AG04450 (cell line): ENCODE measurements around the gene SUPT4H1. TPM values are rescaled to one million over a fixed set of nuclear protein-coding genes. Genes with fewer than 3 reads are reported as not detected.
"Not testable (repeated sequence)": the region's sequence is repeated elsewhere in the genome, so short reads cannot be mapped to it uniquely, and the experiment has no call there.

Source experiments
- CTCF ChIA-PET: fragments of 300-600, 350-600 bp; formaldehyde crosslinking; extraction: SDS; loops from one replicate; lab custom pipeline; 2022; ENCODE audit warnings: antibody characterized with exemption, inconsistent platforms; lab: Charles Lee
- POLR2A ChIA-PET: fragments of 350-600 bp; formaldehyde crosslinking; extraction: SDS; loops from one replicate; lab custom pipeline; 2021; ENCODE audit warnings: antibody characterized with exemption, inconsistent platforms; lab: Yijun Ruan, JAX
- DNase-seq: peaks from one replicate; pipeline ENCODE4 v3.0.0-alpha.2; 2011; ENCODE audit warnings: low read depth, low spot score
- H3K27ac ChIP-seq: one replicate; pipeline ENCODE4 v1.5.1; 2012; ENCODE audit warnings: low read depth, low read length, control low read depth
- H3K27me3 ChIP-seq: one replicate; pipeline ENCODE4 v1.6.0; 2012; ENCODE audit warnings: low read length; ENCODE audit not compliant: control insufficient read depth, insufficient read depth
- H3K4me3 ChIP-seq: 2 replicates; pipeline ENCODE4 v1.5.1; 2011; ENCODE audit warnings: mild to moderate bottlenecking, low read depth, low read length, control low read depth
- H3K9me3 ChIP-seq: 2 replicates; pipeline ENCODE4 v1.5.1; 2012; ENCODE audit warnings: low read length; ENCODE audit not compliant: control insufficient read depth, insufficient read depth
- polyA plus RNA-seq: library from polyadenylated mRNA; depleted of rRNA; stranded (reverse); fragments of >200 nt; gene quantifications from 2 replicates; pipeline ENCODE4 v1.2.3, GENCODE V29; 2011
- TF ChIP-seq, protein P1 (sequence below): IDR thresholded peaks from 2 replicates; pipeline ENCODE4 v1.5.1; 2011; ENCODE audit warnings: low read depth, low read length, control low read depth, inconsistent platforms

SUPT4H1 gene
- polyA plus RNA-seq, 1 experiment = 191 TPM

DNA sequence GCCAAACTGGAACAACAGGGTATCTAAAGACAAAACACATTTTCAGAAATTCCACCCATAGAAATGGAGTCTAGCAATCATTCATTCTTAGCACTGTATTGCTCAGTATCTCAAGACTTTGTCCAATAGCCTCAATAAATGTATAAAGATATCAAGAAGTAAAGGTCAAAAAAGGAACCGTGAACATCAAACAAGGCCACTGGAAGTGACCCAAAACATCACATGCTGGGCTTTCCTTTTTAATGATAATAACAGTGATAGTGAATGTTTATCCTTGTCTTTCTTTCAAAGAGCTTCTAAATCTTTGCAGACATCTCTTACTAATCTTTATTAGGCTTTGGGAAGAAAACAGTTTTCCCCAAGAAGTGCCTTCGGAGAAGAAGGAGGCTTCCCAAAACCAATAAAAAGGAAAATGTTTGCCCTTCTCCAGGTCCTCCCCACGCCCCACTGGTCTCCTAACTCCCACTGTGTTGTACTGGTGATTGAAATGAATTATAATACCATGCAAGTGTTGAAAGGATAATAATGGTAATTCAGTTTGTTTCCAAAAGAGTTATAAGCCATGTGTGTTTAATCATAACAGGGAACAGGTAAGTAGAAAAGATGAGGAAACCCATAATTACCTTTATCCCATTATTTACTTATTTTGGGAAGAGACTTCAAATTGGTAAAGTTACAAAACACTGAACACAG, 46.7 kb upstream of the SUPT4H1 start:
- ChIA-PET CTCF (interaction anchor here (1.7 kb wide), 1 partner anchor 19 kb away, joined by 7 read pairs; the partner anchor contains the start of gene RNF43), POLR2A (no interaction called here)
- H3K27me3 ChIP-seq = no peaks in the 10 kb centered on the region
- TF ChIP-seq, protein P1, sequence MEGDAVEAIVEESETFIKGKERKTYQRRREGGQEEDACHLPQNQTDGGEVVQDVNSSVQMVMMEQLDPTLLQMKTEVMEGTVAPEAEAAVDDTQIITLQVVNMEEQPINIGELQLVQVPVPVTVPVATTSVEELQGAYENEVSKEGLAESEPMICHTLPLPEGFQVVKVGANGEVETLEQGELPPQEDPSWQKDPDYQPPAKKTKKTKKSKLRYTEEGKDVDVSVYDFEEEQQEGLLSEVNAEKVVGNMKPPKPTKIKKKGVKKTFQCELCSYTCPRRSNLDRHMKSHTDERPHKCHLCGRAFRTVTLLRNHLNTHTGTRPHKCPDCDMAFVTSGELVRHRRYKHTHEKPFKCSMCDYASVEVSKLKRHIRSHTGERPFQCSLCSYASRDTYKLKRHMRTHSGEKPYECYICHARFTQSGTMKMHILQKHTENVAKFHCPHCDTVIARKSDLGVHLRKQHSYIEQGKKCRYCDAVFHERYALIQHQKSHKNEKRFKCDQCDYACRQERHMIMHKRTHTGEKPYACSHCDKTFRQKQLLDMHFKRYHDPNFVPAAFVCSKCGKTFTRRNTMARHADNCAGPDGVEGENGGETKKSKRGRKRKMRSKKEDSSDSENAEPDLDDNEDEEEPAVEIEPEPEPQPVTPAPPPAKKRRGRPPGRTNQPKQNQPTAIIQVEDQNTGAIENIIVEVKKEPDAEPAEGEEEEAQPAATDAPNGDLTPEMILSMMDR = no peak
- DNase-seq = no peak
- no peak overlapping the region for H3K27ac ChIP-seq
- no peak overlapping the region for H3K4me3 ChIP-seq
- H3K9me3 ChIP-seq = no peaks in the 10 kb centered on the region

DNA sequence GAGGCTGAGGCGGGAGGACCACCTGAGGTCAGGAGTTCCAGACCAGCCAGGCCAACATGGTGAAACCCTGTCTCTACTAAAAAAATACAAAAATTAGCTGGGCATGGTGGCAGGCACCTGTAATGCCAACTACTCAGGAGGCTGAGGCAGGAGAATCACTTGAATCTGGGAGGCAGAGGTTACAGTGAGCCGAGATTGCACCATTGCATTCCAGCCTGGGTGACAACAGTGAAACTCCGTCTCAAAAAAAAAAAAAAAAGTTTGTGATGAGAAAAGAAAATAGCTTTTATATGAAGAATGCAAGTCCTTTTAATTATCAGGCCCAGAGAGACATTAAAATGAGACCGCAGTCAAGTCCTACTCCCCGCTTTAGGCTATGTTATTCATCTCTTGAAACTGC, 45.4 kb upstream of the SUPT4H1 start:
- H3K27me3 ChIP-seq, H3K4me3 ChIP-seq, DNase-seq, POLR2A ChIA-PET, H3K27ac ChIP-seq, H3K9me3 ChIP-seq: not testable (repeated sequence)
- CTCF ChIA-PET = interaction anchor here (1.7 to 2.7 kb wide), 2 partner anchors 20 to 80 kb away, joined by 7 to 11 read pairs; partner anchors contain the start of gene RNF43

DNA sequence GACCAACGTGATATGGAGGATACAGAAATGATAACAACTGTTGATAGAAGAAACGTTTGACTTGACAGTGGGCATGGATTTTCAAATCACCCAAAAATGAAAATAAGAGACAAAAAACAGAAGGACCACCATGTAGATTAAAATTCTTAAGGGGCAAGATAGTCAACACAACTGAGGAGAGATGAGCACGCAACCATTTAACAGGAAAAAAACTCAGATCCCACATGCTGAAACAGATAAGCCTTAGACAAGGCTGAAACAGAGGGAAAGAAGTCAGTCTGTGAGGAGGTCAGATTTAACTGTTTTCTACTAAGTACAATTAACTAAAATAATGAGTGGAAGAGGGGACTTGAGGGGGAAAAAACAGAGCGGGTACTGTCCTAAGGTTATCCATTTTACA, 44.2 kb upstream of the SUPT4H1 start:
- ChIA-PET POLR2A (no interaction called here), CTCF (interaction anchor here (2.7 kb wide), 1 partner anchor 79 kb away, joined by 11 read pairs; no protein-coding TSS in a partner anchor)
- H3K27me3 ChIP-seq = no peaks in the 10 kb centered on the region
- DNase-seq = no peak
- H3K27ac ChIP-seq = no peak overlapping the region
- TF ChIP-seq, protein P1 = no peak
- no peak overlapping the region for H3K4me3 ChIP-seq
- no peaks in the 10 kb centered on the region for H3K9me3 ChIP-seq

DNA sequence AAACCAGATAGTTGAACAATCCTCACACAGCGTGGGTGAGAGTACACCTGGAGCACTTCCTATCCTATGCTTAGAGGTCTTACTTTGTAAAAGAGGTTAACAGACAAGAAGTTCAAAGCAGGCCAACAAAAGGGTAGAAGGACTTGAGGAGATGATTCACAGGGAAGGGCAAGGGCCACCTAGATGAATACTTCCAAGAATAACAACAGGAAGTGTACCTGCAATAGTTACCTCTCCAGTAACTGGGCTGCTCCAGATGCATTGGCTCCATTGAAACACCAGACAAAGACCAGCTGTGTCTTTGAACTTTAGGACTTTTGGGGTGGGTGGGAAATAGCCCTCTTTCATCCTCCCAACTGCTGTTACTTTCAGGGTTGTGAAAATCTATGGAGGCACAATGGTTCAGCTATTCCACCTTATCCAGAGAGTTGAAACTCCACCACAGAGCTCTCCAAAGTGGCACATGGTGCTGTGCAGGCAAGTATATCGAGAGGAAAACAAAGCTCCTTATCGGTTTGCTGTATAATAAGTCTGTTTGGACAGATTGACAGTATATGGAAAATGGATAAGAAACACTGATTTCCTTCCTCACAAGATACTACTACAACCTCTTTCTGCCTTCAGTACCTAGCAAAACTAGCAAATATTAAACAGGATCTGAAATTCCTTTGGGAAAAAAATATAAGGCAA, 42.7 kb upstream of the SUPT4H1 start:
- Histone ChIP-seq H3K27me3 (peaks cover 9% of the 10 kb centered on the region), H3K9me3 (no peaks in the 10 kb centered on the region), H3K27ac (peak overlapping the region; percentile 13), H3K4me3 (no peak overlapping the region)
- POLR2A ChIA-PET = no interaction called here
- CTCF ChIA-PET = interaction anchor here (0.6 to 2.7 kb wide), 2 partner anchors 77 to 728 kb away, joined by 3 to 11 read pairs; no protein-coding TSS in a partner anchor
- DNase-seq = no peak
- TF ChIP-seq, protein P1 = no peak

DNA sequence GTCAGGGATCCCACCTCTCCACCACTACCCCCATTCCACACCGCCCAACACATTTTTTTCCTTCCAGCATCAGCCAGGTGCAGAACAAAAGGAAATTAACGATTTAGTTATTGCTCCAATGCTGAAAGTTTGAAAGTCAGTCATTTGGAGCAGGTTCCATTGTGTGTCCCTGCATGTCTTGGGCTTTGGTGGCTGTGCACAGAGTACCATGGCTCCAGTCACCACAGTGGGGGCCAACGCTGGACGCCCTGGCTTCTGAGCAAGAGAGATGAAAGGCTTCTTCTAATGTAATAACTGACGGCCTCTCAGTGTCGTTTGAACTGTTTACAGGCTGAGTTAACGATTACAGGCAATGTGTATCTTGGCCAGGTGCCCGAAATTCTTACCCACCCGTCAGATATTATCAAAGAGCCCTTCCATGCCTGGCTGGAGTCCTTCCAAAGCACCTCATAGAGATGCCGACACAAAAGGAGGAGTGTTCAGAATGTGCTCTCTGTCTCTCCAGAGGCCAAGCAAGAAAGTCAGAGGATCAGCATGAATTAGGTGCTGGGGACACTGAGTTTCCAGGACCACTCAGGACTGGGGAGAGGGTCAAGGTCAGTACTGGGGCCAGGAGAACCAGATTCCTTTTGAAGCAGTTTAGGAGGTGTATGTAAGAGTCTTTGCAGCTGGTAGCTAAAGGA, 39.4 kb upstream of the SUPT4H1 start:
- Histone ChIP-seq H3K27me3 (peaks cover 19% of the 10 kb centered on the region), H3K9me3 (no peaks in the 10 kb centered on the region), H3K27ac (no peak overlapping the region), H3K4me3 (no peak overlapping the region)
- CTCF ChIA-PET = no interaction called here
- DNase-seq = no peak
- POLR2A ChIA-PET = no interaction called here
- TF ChIP-seq, protein P1 = no peak
